Astrocyte (in vitro differentiated cells and primary cell): Measurements from ENCODE around the gene CYBB. TPM values are rescaled to one million over a fixed set of nuclear protein-coding genes. Genes with fewer than 3 reads are reported as not detected.
A peak's percentile ranks its signal among the peaks of the same experiment; 100 is the strongest.

Experiments used
- DNase-seq: peaks from one replicate; pipeline ENCODE4 v3.0.0-alpha.2; 2010; ENCODE audit warnings: low read depth
- FAIRE-seq: peaks from 2 replicates; lab custom pipeline; 2011; peaks lifted over from hg19 to GRCh38; lab: Jason Lieb, UNC
- H2AFZ ChIP-seq: 2 replicates; pipeline ENCODE4 v1.6.0; 2012; ENCODE audit warnings: low read depth, low read length, inconsistent platforms
- H3K27ac ChIP-seq: 2 replicates; pipeline ENCODE4 v1.5.1; 2011; ENCODE audit warnings: low read depth, low read length, inconsistent platforms
- H3K27me3 ChIP-seq: 2 replicates; pipeline ENCODE4 v1.6.0; 2011; ENCODE audit warnings: low read length, inconsistent platforms; ENCODE audit not compliant: insufficient read depth
- H3K36me3 ChIP-seq: 2 replicates; pipeline ENCODE4 v1.5.1; 2011; ENCODE audit warnings: low read length, inconsistent platforms; ENCODE audit not compliant: insufficient read depth
- H3K4me1 ChIP-seq: 2 replicates; pipeline ENCODE4 v1.5.1; 2011; ENCODE audit warnings: low read length, inconsistent platforms; ENCODE audit not compliant: insufficient read depth
- H3K4me2 ChIP-seq: 2 replicates; pipeline ENCODE4 v1.6.0; 2012; ENCODE audit warnings: low read length, inconsistent platforms
- H3K4me3 ChIP-seq: 2 replicates; pipeline ENCODE4 v1.5.1; 2011; ENCODE audit warnings: low read depth, mild to moderate bottlenecking, low read length, inconsistent platforms; ENCODE audit not compliant: insufficient read depth
- H3K79me2 ChIP-seq: 2 replicates; pipeline ENCODE4 v1.6.0; 2012; ENCODE audit warnings: mild to moderate bottlenecking, low read length, inconsistent platforms; ENCODE audit not compliant: insufficient read depth
- H3K9ac ChIP-seq: 2 replicates; pipeline ENCODE4 v1.6.0; 2012; ENCODE audit warnings: mild to moderate bottlenecking, low read length, inconsistent platforms
- H3K9me3 ChIP-seq: 2 replicates; pipeline ENCODE4 v1.5.1; 2012; ENCODE audit warnings: low read depth, mild to moderate bottlenecking, low read length, inconsistent platforms; ENCODE audit not compliant: insufficient read depth
- H4K20me1 ChIP-seq: 2 replicates; pipeline ENCODE4 v1.6.0; 2012; ENCODE audit warnings: low read length, inconsistent platforms; ENCODE audit not compliant: insufficient read depth
- H3K27ac Mint-ChIP-seq: one replicate; pipeline ENCODE4 v1.8.0; 2021; ENCODE audit warnings: mild to moderate bottlenecking, mixed read lengths; ENCODE audit not compliant: unreplicated experiment
- H3K27me3 Mint-ChIP-seq: one replicate; pipeline ENCODE4 v1.8.0; 2021; ENCODE audit warnings: low read depth, mixed read lengths; ENCODE audit not compliant: unreplicated experiment
- H3K36me3 Mint-ChIP-seq: one replicate; pipeline ENCODE4 v1.8.0; 2021; ENCODE audit warnings: low read depth, mixed read lengths; ENCODE audit not compliant: unreplicated experiment
- H3K4me1 Mint-ChIP-seq: one replicate; pipeline ENCODE4 v1.8.0; 2021; ENCODE audit warnings: low read depth, mixed read lengths; ENCODE audit not compliant: unreplicated experiment
- H3K4me3 Mint-ChIP-seq: one replicate; pipeline ENCODE4 v1.8.0; 2021; ENCODE audit warnings: mild to moderate bottlenecking, moderate library complexity, mixed read lengths; ENCODE audit not compliant: unreplicated experiment
- H3K9me3 Mint-ChIP-seq: one replicate; pipeline ENCODE4 v1.8.0; 2021; ENCODE audit warnings: mild to moderate bottlenecking, mixed read lengths; ENCODE audit not compliant: unreplicated experiment
- CTCF ChIP-seq: IDR thresholded peaks from 2 replicates; pipeline ENCODE4 v1.5.1; 2011; ENCODE audit warnings: low read depth, mild to moderate bottlenecking, inconsistent platforms, low read length, moderate library complexity; ENCODE audit not compliant: insufficient read depth
- EZH2 ChIP-seq: IDR thresholded peaks from 2 replicates; pipeline ENCODE4 v1.6.1; 2012; ENCODE audit warnings: mild to moderate bottlenecking, low read length, inconsistent platforms; ENCODE audit not compliant: insufficient read depth
- total RNA-seq: library from RNA; stranded (reverse); gene quantifications from 2 replicates; pipeline ENCODE4 v1.2.1, GENCODE V29; 2021

CYBB gene
- total RNA-seq, 1 donor from 2014 or later, result not detected

GRCh38 chrX:37862851-37863250 lies 83.0 kb downstream of the CYBB start:
- no peak overlapping the region for H3K27ac ChIP-seq
- H3K4me3 ChIP-seq, result no peak overlapping the region
- H3K4me1 ChIP-seq, result no peaks in the 10 kb centered on the region
- H3K36me3 ChIP-seq, result no peaks in the 10 kb centered on the region
- Mint-ChIP-seq H3K27me3 (no peaks in the 10 kb centered on the region), H3K4me3 (no peak overlapping the region), H3K27ac (no peak overlapping the region), H3K36me3 (no peaks in the 10 kb centered on the region), H3K4me1 (peaks cover 16% of the 10 kb centered on the region), H3K9me3 (no peaks in the 10 kb centered on the region)
- H2AFZ ChIP-seq, result no peak overlapping the region
- H3K4me2 ChIP-seq, result no peak overlapping the region
- TF ChIP-seq CTCF (no peak), EZH2 (no peak)
- H3K9me3 ChIP-seq, result no peaks in the 10 kb centered on the region
- no peaks in the 10 kb centered on the region for H4K20me1 ChIP-seq
- no peak for DNase-seq
- FAIRE-seq, result peak; percentile 50
- H3K9ac ChIP-seq, result no peak overlapping the region
- no peaks in the 10 kb centered on the region for H3K27me3 ChIP-seq
- H3K79me2 ChIP-seq, result no peaks in the 10 kb centered on the region

Other genes with a start within 250 kb of the CYBB start
- gene LANCL3, start 208.4 kb upstream of the CYBB start, total RNA-seq, result 0.22 and 0.36 TPM in 2 replicates
- 0.17 and 0.25 TPM in 2 replicates for gene XK, start 94.3 kb upstream of the CYBB start, total RNA-seq
- 36.5 and 43.1 TPM in 2 replicates for gene DYNLT3, start 67.5 kb downstream of the CYBB start, total RNA-seq
- gene SYTL5, start 226.5 kb downstream of the CYBB start, total RNA-seq, result 8.4 TPM in 2 replicates